SK-MEL-5 (cell line): ENCODE data around the gene PPIH. TPM values are rescaled to one million over a fixed set of nuclear protein-coding genes. Genes with fewer than 3 reads are reported as not detected.
"Not testable (repeated sequence)": the region's sequence is repeated elsewhere in the genome, so short reads cannot be mapped to it uniquely, and the experiment has no call there.

ENCODE experiments used
- DNase-seq: peaks from one replicate; pipeline ENCODE4 v3.0.0-alpha.2; 2016; ENCODE audit warnings: low read depth, low spot score
- in situ Hi-C: cut with HindIII; loops from 2 replicates; pipeline ENCODE4 v1.10.0; 2016; ENCODE audit warnings: low sequenced_read_pairs, high pct_unique_total_duplicates, low pct_unique_long_range_greater_than_20kb
- total RNA-seq: library from RNA; depleted of rRNA; stranded (reverse); fragments of >200 nt; shearing (Covaris generic); gene quantifications from 2 replicates; pipeline ENCODE4 v1.2.3, GENCODE V29; 2014; rRNA removed

The PPIH gene
- total RNA-seq, 1 experiment from 2014 or later: 25.8 TPM

DNA sequence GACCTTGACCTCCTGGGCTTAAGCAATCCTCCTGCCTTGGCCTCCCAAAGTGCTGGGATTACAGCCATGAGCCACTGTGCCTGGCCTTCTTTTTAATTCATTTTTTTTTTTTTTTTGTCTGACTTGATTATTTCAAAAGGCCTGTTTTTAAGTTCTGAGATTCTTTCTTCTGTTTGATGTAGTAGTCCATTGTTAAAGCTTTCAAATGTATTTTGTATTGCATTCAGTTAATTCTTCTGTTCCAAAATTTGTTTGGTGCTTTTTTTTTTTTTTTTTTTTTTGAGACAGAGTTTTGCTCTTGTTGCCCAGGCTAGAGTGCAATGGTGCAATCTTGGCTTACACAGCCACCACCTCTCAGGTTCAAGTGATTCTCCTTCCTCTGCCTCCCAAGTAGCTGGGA, 56.2 kb downstream of the PPIH start:
- DNase-seq, in situ Hi-C loops: not testable (repeated sequence)

DNA sequence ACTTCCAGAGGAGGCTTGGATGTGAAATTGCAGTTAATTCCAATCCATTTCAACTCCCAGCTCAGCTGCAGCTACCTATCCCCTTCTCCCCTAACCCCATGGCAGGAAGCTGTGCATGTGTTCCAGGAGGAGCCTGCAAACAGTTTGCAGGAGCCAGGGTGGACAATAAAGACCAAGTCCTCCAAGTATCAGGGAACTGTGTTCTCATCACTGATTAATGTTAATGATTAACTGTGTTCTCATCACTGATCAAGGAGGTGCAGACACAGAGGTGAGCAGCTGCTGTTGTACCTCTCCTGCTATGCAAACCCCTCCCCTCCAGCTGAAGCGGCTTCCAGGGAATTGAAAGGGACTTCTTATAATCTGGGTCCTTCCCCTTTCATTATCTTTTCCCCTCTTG, 62.6 kb downstream of the PPIH start:
- DNase-seq: no peak
- in situ Hi-C loops: no loop called here

DNA sequence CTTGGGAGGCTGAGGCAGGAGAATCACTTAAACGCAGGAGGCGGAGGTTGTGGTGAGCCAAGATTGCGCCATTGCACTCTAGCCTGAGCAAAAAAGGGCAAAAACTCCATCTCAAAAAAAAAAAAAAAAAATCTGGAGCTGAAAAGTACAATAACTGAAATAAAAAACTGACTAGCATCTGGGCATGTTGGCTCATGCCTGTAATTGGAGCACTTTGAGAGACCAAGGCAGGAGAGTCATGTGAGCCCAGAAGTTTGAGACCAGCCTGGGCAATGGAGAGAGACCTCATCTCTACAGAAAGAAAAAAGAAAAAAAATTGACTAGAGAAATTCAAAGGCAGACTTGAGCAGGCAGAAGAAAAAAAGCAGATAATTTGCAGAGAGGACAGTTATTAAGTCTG, 63.7 kb downstream of the PPIH start:
- no peak for DNase-seq
- in situ Hi-C loops: no loop called here

DNA sequence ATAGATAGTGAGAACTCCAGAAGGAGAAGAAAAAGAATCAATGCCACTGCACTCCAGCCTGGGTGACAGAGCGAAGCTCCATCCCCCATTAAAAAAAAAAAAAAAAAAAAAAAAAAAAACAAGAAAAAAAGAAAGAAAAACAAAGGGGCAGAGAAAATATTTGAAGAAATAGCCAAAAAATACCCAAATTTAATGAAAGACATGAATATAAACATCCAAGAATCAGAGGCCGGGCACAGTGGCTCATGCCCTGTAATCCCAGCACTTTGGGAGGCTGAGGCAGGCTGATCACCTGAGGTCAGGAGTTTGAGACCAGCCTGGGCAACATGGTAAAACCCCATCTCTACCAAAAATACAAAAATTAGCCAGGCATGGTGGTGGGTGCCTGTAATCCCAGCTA, 64.2 kb downstream of the PPIH start:
- in situ Hi-C loops, DNase-seq: not testable (repeated sequence)

DNA sequence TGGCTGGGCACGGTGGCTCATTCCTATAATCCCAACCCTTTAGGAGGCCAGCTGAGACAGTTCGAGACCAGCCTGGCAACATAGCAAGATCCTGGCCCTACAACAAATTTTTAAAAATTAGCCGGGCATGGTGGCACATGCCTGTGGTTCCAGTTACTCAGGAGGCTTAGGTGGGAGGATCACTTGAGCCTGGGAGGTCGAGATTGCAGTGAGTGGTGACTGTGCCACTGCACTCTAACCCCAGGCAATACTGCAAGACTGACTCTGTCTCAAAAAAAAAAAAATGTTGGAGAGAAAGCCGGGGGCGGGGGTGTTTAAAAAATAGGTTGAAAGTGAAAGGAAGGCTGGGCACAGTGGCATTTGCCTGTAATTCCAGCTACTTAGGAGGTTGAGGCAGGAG, 65.3 kb downstream of the PPIH start:
- in situ Hi-C loops: no loop called here
- no peak for DNase-seq

- in situ Hi-C loops, DNase-seq: not testable (repeated sequence)
These were observed 67.6 kb downstream of the PPIH start for GRCh38 chr1:42725820-42726219.

Other genes starting within 250 kb of the PPIH start
- gene ZMYND12, start 202.4 kb upstream of the PPIH start, total RNA-seq: 0.29 and 1.3 TPM in 2 replicates
- 48.6 and 72.3 TPM in 2 replicates for gene PPCS, start 201.9 kb upstream of the PPIH start, total RNA-seq
- 1.5 TPM in 2 replicates for gene CCDC30, start 195.1 kb upstream of the PPIH start, total RNA-seq
- 975 and 1,067 TPM in 2 replicates for gene YBX1, start 24.0 kb downstream of the PPIH start, total RNA-seq
- not detected in 2 replicates for gene CLDN19, start 81.8 kb downstream of the PPIH start, total RNA-seq
- gene P3H1, start 108.6 kb downstream of the PPIH start, total RNA-seq: 29.8 and 33.7 TPM in 2 replicates
- 1.8 and 2.5 TPM in 2 replicates for gene C1orf50, start 108.8 kb downstream of the PPIH start, total RNA-seq
- gene TMEM269, start 126.6 kb downstream of the PPIH start, total RNA-seq: not detected in 2 replicates
- gene ERMAP, start 158.7 kb downstream of the PPIH start, total RNA-seq: 1.7 and 2.3 TPM in 2 replicates
- gene SVBP, start 159.0 kb downstream of the PPIH start, total RNA-seq: 10.1 and 11.5 TPM in 2 replicates
- gene ZNF691, start 188.2 kb downstream of the PPIH start, total RNA-seq: 10.1 and 11.3 TPM in 2 replicates